Ishikawa (cell line): ENCODE measurements around the gene MAP2.

Experiments
- CEBPB ChIP-seq: IDR thresholded peaks from 2 replicates; pipeline ENCODE4 v1.6.1; 2012
- CREB1 ChIP-seq: IDR thresholded peaks from 2 replicates; pipeline ENCODE4 v1.6.1; 2012; ENCODE audit warnings: low read depth
- EGR1 ChIP-seq: IDR thresholded peaks from 2 replicates; pipeline ENCODE4 v1.6.1; 2012
- EP300 ChIP-seq: IDR thresholded peaks from 2 replicates; pipeline ENCODE4 v1.6.1; 2012; ENCODE audit warnings: borderline replicate concordance
- FOXM1 ChIP-seq: IDR thresholded peaks from 2 replicates; pipeline ENCODE4 v1.6.1; 2012; ENCODE audit warnings: low read depth, borderline replicate concordance
- NFIC ChIP-seq: IDR thresholded peaks from 2 replicates; pipeline ENCODE4 v1.6.1; 2012
- RAD21 ChIP-seq: IDR thresholded peaks from 2 replicates; pipeline ENCODE4 v1.6.1; 2012; ENCODE audit warnings: low read depth
- REST ChIP-seq: IDR thresholded peaks from 2 replicates; pipeline ENCODE4 v1.6.1; 2012; ENCODE audit warnings: low read depth, mild to moderate bottlenecking
- TAF1 ChIP-seq: IDR thresholded peaks from 2 replicates; pipeline ENCODE4 v1.6.1; 2012; ENCODE audit warnings: low read depth, mild to moderate bottlenecking
- TCF12 ChIP-seq: IDR thresholded peaks from 2 replicates; pipeline ENCODE4 v1.6.1; 2012; ENCODE audit warnings: low read depth
- TEAD4 ChIP-seq: IDR thresholded peaks from 2 replicates; pipeline ENCODE4 v1.6.1; 2012
- YY1 ChIP-seq: IDR thresholded peaks from 2 replicates; pipeline ENCODE4 v1.6.1; 2012; ENCODE audit warnings: low read depth
- ZBTB7A ChIP-seq: IDR thresholded peaks from 2 replicates; pipeline ENCODE4 v1.6.1; 2012; ENCODE audit warnings: low read depth
- TF ChIP-seq, protein P1 (sequence below): IDR thresholded peaks from 2 replicates; pipeline ENCODE4 v1.6.1; 2012
- TF ChIP-seq, protein P2 (sequence below): IDR thresholded peaks from 2 replicates; pipeline ENCODE4 v1.6.1; 2012

MAP2 gene

GRCh38 chr2:209767316-209767715, 343.5 kb downstream of the MAP2 start:
- TF ChIP-seq NFIC: no peak
- TF ChIP-seq TEAD4: no peak
- no peak for TF ChIP-seq REST
- no peak for TF ChIP-seq EGR1

GRCh38 chr2:209768557-209768956, 344.7 kb downstream of the MAP2 start:
- TF ChIP-seq, protein P1, sequence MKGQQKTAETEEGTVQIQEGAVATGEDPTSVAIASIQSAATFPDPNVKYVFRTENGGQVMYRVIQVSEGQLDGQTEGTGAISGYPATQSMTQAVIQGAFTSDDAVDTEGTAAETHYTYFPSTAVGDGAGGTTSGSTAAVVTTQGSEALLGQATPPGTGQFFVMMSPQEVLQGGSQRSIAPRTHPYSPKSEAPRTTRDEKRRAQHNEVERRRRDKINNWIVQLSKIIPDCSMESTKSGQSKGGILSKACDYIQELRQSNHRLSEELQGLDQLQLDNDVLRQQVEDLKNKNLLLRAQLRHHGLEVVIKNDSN: no peak
- TF ChIP-seq TCF12: no peak
- no peak for TF ChIP-seq TEAD4
- TF ChIP-seq YY1: no peak
- no peak for TF ChIP-seq NFIC
- no peak for TF ChIP-seq FOXM1
- no peak for TF ChIP-seq ZBTB7A
- TF ChIP-seq EGR1: no peak
- TF ChIP-seq RAD21: no peak
- TF ChIP-seq, protein P2, sequence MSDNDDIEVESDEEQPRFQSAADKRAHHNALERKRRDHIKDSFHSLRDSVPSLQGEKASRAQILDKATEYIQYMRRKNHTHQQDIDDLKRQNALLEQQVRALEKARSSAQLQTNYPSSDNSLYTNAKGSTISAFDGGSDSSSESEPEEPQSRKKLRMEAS: no peak
- TF ChIP-seq REST: no peak
- no peak for TF ChIP-seq CREB1
- no peak for TF ChIP-seq TAF1
- TF ChIP-seq CEBPB: no peak

DNA sequence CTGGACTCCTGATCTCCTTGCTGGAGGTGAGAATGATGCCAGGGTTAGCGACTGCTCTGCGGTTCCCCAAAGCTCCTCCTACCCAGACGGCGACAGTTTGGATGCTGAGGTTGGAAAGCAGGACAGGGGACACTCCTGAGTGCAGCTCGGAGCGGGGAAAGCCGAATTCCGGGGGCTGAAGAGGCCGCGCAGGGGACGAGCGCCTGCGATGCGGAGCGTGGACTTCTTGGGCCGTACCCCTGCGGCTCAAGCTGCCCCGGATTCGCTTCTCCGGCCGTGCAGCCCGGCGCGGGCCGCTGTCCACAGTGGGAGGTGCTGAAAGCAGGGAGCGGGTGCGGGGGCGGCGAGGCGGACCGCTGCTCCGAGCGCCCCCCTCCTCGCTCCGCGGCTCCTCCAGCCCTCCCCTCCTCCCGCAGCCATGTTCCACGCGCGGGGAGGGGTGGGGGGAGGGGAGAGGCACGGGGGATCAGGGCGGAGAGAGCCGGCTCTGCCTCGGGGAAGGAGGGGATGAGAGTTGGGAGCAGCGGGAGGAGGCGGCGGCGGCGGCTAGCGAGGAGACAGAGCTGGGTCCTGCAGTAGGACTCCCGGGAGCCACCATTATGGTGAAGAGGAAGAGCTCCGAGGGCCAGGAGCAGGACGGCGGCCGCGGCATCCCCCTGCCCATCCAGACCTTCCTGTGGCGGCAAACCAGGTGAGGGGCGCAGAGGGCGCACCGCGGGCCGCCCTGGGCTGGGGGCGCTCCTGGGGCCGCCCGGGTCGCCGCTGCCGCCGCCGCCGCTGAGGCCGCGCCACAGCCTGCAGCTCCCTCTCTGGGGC, 347.8 kb downstream of the MAP2 start, which contains the start of gene UNC80:
Gene UNC80, plus strand, starts transcription at position 359 of the 816 bp plus-strand sequence. Its CDS starts 241 bp downstream, at position 600.
- TF ChIP-seq YY1: no peak
- TF ChIP-seq EGR1: peak; percentile 98
- 0 out of 2 replicates have a peak, but pooled peaks have one; percentile 25 for TF ChIP-seq EP300
- TF ChIP-seq TEAD4: no peak
- TF ChIP-seq CEBPB: no peak
- no peak for TF ChIP-seq NFIC
- TF ChIP-seq TCF12: peak; percentile 20; the same call in 1 of the 2 replicates
- TF ChIP-seq, protein P2: peak; percentile 50; the same call in 1 of the 2 replicates
- peak; percentile 14; the same call in 1 of the 2 replicates for TF ChIP-seq RAD21
- no peak for TF ChIP-seq TAF1
- TF ChIP-seq ZBTB7A: peak; percentile 83
- TF ChIP-seq REST: peak; percentile 96
- TF ChIP-seq CREB1: no peak
- TF ChIP-seq, protein P1: no peak

- TF ChIP-seq TAF1 (no peak), CREB1 (no peak), NFIC (no peak), ZBTB7A (no peak), REST (no peak), FOXM1 (no peak), TCF12 (no peak), EGR1 (no peak), RAD21 (no peak), YY1 (no peak), CEBPB (no peak)
- TF ChIP-seq, protein P2: no peak
- TF ChIP-seq, protein P1: no peak
These were observed 348.4 kb downstream of the MAP2 start for GRCh38 chr2:209772290-209772685.
